Endothelial cell of umbilical vein (primary cell): ENCODE measurements around the gene SH3RF3.
A peak's percentile ranks its signal among the peaks of the same experiment; 100 is the strongest.

Source experiments
- CTCF ChIP-seq, 2 donors: IDR thresholded peaks; 1 replicate in 1 of 2; 2 replicates in 1 of 2; pipeline ENCODE4 v1.5.1; 2011; ENCODE audit warnings: low read length in 2 of 2, mild to moderate bottlenecking in 2 of 2, moderate library complexity in 2 of 2, control low read depth in 1 of 2, inconsistent platforms in 1 of 2, low read depth in 1 of 2; ENCODE audit not compliant: insufficient read depth in 1 of 2; ENCODE audit errors: extremely low read depth in 1 of 2
- EZH2 ChIP-seq: IDR thresholded peaks from 2 replicates; pipeline ENCODE4 v1.6.1; 2012; ENCODE audit warnings: borderline replicate concordance, low read depth, mild to moderate bottlenecking, moderate library complexity, low read length, inconsistent platforms; ENCODE audit not compliant: severe bottlenecking
- POLR2A ChIP-seq: IDR thresholded peaks from 2 replicates; pipeline ENCODE4 v1.6.1; 2012; ENCODE audit warnings: low read depth, mild to moderate bottlenecking, control low read depth, low read length
- POLR2AphosphoS5 ChIP-seq: IDR thresholded peaks from 2 replicates; pipeline ENCODE4 v1.6.1; 2012; ENCODE audit warnings: low read depth, mild to moderate bottlenecking, control low read depth, low read length, moderate library complexity; ENCODE audit not compliant: insufficient read depth

- TF ChIP-seq POLR2A (no peak), EZH2 (no peak), CTCF (IDR thresholded peaks at IDR 0.05; ENCODE audit: extremely low read depth in 1 of 2, insufficient read depth in 1 of 2, low read depth in 1 of 2, low read length in 2 of 2) (no peak), POLR2AphosphoS5 (peak; percentile 63)
Measured at GRCh38 chr2:109339519-109339966, 210.5 kb downstream of the SH3RF3 start.
